ENCODE results near the gene KRT10.

DNA sequence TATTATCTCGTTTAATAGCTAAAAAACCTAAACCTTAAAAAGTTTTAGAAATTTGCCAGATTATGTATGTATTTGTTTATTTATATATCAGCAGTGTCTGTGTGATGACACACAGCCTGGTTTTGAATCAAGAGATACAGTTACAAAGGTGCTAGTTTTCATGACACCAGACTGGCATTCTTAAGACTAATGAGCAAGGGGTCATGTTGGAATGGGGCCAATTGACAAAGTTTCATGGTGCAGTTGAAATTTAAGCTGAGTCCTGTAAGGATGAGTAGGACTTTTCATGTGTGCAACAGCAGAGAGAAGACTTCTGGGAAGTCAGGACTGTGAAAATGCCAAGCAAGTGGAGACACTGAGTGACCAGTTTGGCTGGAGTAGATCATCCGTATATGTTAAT lies 3.2 kb upstream of the KRT10 start:
- TF ChIP-seq, protein P1, sequence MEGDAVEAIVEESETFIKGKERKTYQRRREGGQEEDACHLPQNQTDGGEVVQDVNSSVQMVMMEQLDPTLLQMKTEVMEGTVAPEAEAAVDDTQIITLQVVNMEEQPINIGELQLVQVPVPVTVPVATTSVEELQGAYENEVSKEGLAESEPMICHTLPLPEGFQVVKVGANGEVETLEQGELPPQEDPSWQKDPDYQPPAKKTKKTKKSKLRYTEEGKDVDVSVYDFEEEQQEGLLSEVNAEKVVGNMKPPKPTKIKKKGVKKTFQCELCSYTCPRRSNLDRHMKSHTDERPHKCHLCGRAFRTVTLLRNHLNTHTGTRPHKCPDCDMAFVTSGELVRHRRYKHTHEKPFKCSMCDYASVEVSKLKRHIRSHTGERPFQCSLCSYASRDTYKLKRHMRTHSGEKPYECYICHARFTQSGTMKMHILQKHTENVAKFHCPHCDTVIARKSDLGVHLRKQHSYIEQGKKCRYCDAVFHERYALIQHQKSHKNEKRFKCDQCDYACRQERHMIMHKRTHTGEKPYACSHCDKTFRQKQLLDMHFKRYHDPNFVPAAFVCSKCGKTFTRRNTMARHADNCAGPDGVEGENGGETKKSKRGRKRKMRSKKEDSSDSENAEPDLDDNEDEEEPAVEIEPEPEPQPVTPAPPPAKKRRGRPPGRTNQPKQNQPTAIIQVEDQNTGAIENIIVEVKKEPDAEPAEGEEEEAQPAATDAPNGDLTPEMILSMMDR (IDR thresholded peaks at IDR 0.05), result no peak
- TF ChIP-seq EP300 (IDR thresholded peaks at IDR 0.05), result no peak
- TF ChIP-seq POLR2A (IDR thresholded peaks at IDR 0.05; ENCODE audit: low read depth), result no peak
- no peak for TF ChIP-seq POLR2AphosphoS5 (IDR thresholded peaks at IDR 0.05)

All from esophagus muscularis mucosa (tissue), 4 donors.